Suprapubic skin (tissue), 3 donors: Measurements from ENCODE around the gene USF2.

Source experiments
- CTCF ChIP-seq, 2 donors: fragments of 200-600 bp in 1 of 2; fragments of 450-650 bp in 1 of 2; sonication (generic) in 1 of 2; IDR thresholded peaks; one replicate each; pipeline ENCODE4 v1.5.1; 2016 to 2019; ENCODE audit warnings: antibody characterized with exemption in 2 of 2, mild to moderate bottlenecking in 1 of 2, moderate library complexity in 1 of 2
- EP300 ChIP-seq: sonication (generic); formaldehyde crosslinking; IDR thresholded peaks from one replicate; pipeline ENCODE4 v1.6.1; 2017; ENCODE audit warnings: antibody characterized with exemption
- POLR2A ChIP-seq, 2 donors: fragments of 450-650 bp; IDR thresholded peaks; one replicate each; pipeline ENCODE4 v1.6.1; 2017; ENCODE audit warnings: antibody characterized with exemption in 2 of 2, mild to moderate bottlenecking in 2 of 2, moderate library complexity in 2 of 2

- TF ChIP-seq CTCF (IDR thresholded peaks at IDR 0.05) (no peak), EP300 (no peak), POLR2A (IDR thresholded peaks at IDR 0.05) (no peak)
These were observed at the start of gene USF2 for GRCh38 chr19:35268536-35269437.
